ENCODE results near the gene FAM118B. TPM values are rescaled to one million over a fixed set of nuclear protein-coding genes. Genes with fewer than 3 reads are reported as not detected.

Gene FAM118B
- total and polyA plus RNA-seq, 2 donors from 2014 or later = 14.0 to 21.5 TPM

DNA sequence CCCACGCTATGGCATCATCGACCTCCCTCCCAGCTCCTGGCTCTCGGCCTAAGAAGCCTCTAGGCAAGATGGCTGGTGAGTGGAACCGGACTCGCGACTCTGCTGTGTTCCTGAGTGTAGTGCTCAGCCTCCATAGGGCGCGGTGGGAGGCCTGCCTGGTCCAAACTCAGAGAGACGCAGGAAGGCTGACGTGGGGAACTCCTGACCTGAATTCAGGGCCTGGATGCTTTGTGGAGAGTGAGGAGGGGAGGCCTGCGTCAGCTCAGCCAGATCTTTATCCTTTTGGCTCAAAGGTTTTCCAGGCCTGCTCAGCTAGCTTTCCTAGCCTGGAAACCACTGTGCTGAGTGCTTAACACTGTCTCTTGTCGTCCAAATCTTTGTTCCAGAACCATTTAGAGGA lies 79.3 kb downstream of the FAM118B start:
- H3K4me1 ChIP-seq (ENCODE audit: control insufficient read depth in 2 of 3, insufficient read depth in 2 of 3, low read depth in 1 of 3, low read length in 3 of 3) = no peaks in the 10 kb centered on the region
- H3K36me3 ChIP-seq (ENCODE audit: control insufficient read depth in 2 of 3, insufficient read depth in 3 of 3, low read length in 3 of 3) = peaks cover 0 to 20% (median 17%) of the 10 kb centered on the region in 3 donors
- DNase-seq = no peak
- no peaks in the 10 kb centered on the region for H3K9me3 ChIP-seq (ENCODE audit: control insufficient read depth in 2 of 3, insufficient read depth in 1 of 3, low read length in 3 of 3)
- no peak overlapping the region for H3K27ac ChIP-seq (ENCODE audit: low read depth in 2 of 2, low read length in 2 of 2)
- no peak for FAIRE-seq
- H3K4me3 ChIP-seq (ENCODE audit: low read length in 3 of 3) = no peak overlapping the region
- no peak overlapping the region for H3K9ac ChIP-seq (ENCODE audit: low read length in 3 of 3)
- intact Hi-C loops (cut with DNase I) = no loop called here
- TF ChIP-seq, protein P1, sequence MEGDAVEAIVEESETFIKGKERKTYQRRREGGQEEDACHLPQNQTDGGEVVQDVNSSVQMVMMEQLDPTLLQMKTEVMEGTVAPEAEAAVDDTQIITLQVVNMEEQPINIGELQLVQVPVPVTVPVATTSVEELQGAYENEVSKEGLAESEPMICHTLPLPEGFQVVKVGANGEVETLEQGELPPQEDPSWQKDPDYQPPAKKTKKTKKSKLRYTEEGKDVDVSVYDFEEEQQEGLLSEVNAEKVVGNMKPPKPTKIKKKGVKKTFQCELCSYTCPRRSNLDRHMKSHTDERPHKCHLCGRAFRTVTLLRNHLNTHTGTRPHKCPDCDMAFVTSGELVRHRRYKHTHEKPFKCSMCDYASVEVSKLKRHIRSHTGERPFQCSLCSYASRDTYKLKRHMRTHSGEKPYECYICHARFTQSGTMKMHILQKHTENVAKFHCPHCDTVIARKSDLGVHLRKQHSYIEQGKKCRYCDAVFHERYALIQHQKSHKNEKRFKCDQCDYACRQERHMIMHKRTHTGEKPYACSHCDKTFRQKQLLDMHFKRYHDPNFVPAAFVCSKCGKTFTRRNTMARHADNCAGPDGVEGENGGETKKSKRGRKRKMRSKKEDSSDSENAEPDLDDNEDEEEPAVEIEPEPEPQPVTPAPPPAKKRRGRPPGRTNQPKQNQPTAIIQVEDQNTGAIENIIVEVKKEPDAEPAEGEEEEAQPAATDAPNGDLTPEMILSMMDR (IDR thresholded peaks at IDR 0.05; ENCODE audit: borderline replicate concordance, extremely low read depth, insufficient read depth) = no peak
- H3K27me3 ChIP-seq (ENCODE audit: control insufficient read depth, insufficient read depth, low read length) = no peaks in the 10 kb centered on the region

DNA sequence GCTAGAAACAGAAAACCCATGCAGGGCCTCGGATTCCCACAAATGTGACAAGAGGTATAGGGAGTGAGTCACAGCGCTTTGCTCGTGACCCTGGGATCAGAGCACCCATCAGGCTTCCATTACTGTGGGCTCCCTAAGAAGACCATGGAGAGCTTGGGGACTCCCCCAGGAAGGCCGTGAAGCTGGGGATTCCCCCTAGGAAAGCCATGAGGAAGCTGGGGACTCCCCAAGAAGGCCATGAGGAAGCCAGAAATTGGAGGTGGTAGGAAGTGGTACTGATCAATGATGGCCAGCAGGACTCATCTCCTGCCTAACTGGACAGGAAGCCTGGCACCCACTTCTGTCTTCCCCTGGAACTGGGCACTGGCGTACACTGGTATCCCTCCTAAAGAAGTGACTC lies 82.1 kb downstream of the FAM118B start:
- no peak overlapping the region for H3K27ac ChIP-seq (ENCODE audit: low read depth in 2 of 2, low read length in 2 of 2)
- FAIRE-seq = no peak
- H3K4me3 ChIP-seq (ENCODE audit: low read length in 3 of 3) = no peak overlapping the region
- DNase-seq = no peak
- H3K9ac ChIP-seq (ENCODE audit: low read length in 3 of 3) = no peak overlapping the region
- TF ChIP-seq, protein P1 (IDR thresholded peaks at IDR 0.05; ENCODE audit: borderline replicate concordance, extremely low read depth, insufficient read depth) = no peak
- intact Hi-C loops (cut with DNase I) = no loop called here
- no peaks in the 10 kb centered on the region for H3K9me3 ChIP-seq (ENCODE audit: control insufficient read depth in 2 of 3, insufficient read depth in 1 of 3, low read length in 3 of 3)
- H3K4me1 ChIP-seq (ENCODE audit: control insufficient read depth in 2 of 3, insufficient read depth in 2 of 3, low read depth in 1 of 3, low read length in 3 of 3) = no peaks in the 10 kb centered on the region
- no peaks in the 10 kb centered on the region for H3K27me3 ChIP-seq (ENCODE audit: control insufficient read depth, insufficient read depth, low read length)
- H3K36me3 ChIP-seq (ENCODE audit: control insufficient read depth in 2 of 3, insufficient read depth in 3 of 3, low read length in 3 of 3) = peaks cover 0 to 20% (median 17%) of the 10 kb centered on the region in 3 donors

DNA sequence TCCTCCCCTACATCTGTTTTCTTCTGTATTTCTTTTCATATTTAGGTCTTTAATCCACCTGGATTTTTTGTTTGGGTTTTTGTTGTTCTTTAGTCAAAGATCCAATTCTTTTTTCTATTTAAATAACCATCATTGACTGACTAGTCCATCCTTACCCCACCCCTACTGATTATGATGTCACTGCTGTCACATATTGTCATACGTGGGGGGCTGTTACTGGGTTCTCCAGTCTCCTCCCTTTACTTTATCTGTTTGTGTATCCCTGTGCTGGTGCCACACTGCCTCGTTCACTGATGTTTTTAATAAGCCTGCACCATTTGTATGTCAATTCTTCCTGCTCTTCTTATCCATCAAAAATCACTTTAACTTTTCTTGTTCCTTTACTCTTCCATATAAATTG lies 85.4 kb downstream of the FAM118B start:
- Histone ChIP-seq H3K36me3 (ENCODE audit: control insufficient read depth in 2 of 3, insufficient read depth in 3 of 3, low read length in 3 of 3) (peaks cover 0 to 15% (median 6%) of the 10 kb centered on the region in 3 donors), H3K9ac (ENCODE audit: low read length in 3 of 3) (no peak overlapping the region)
- intact Hi-C loops (cut with DNase I) = no loop called here

More for the DNA sequence above, 85.4 kb downstream of the FAM118B start:
- TF ChIP-seq, protein P1 (IDR thresholded peaks at IDR 0.05; ENCODE audit: borderline replicate concordance, extremely low read depth, insufficient read depth) = no peak
- Histone ChIP-seq H3K4me1 (ENCODE audit: control insufficient read depth in 2 of 3, insufficient read depth in 2 of 3, low read depth in 1 of 3, low read length in 3 of 3) (no peaks in the 10 kb centered on the region), H3K27me3 (ENCODE audit: control insufficient read depth, insufficient read depth, low read length) (no peaks in the 10 kb centered on the region), H3K27ac (ENCODE audit: low read depth in 2 of 2, low read length in 2 of 2) (no peak overlapping the region), H3K9me3 (ENCODE audit: control insufficient read depth in 2 of 3, insufficient read depth in 1 of 3, low read length in 3 of 3) (no peaks in the 10 kb centered on the region), H3K4me3 (ENCODE audit: low read length in 3 of 3) (no peak overlapping the region)
- DNase-seq (no peak), FAIRE-seq (no peak)

All from kidney (tissue), 14 donors.